ENCODE results near the gene CATSPERB.
"Not testable (repeated sequence)": the region's sequence is repeated elsewhere in the genome, so short reads cannot be mapped to it uniquely, and the experiment has no call there.

CATSPERB gene, protein sequence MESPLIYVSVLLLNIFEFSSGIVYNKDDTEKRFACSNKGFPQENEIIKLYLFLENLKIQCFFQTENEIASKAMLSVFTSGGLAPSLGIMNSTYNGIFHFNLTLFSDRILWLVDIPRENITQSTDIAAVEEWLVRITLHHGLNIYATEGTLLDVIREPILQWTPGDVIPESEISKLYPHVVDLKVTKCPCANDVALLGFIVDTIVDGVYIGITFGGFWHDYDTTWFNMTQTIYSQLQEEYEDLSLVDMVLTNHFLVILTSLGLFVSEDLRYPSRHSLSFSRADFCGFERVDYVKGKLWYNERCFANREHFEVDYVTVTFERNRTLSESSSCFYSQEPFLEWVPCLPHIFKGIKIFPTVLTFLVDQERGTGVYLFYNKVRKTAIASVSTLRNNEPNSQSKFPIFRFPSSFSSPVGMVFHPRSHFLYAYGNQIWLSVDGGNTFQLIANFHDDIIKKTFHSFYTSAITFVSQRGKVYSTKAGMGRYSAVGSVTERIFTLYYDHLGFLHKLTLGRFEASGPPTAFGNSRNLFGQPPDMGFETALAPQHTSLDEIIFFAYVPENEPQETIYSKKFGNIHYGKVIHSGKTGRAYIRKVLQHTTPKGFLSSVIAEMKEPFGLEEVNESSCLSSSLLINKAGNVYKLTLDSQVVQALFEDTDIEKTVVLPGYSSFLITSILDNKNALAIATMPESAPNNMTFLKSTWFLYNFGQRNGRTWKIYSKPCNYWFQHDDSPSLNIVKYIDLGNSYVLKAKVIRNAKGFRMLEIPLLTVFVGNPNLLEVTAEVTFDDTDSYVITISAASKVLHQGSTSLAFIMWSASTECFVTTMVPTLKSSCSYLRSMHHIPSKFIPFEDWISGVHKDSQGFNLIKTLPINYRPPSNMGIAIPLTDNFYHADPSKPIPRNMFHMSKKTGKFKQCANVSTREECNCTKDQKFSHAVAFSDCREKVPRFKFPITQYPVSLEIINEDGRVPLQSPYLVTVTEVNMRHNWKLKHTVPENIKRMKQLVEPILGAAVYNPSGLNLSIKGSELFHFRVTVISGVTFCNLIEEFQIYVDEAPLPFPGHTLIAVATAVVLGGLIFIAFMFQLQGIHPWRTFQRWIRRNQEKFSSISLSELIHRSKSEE

DNA sequence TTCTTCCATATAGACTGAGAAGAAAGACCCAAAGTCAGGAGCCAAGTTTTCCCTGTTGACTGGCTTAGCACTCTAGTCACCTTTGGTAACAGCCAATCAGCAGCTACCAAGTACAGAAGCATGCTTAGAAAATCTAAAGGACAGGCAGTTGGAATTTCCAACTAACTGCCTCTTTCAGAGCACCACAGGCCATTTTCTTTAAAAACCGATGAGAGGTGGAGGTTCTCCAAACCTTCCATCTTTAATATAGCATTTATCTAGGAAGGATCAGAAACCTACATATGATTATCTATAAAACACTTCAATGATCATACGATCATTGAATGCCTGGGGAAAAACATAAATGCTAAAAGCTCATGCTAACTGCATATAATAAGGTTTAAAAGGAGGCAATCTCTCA, at the start of gene CATSPERB:
Gene CATSPERB, minus strand, starts transcription at position 101 of the 400 bp plus-strand sequence. CDS start 2,607 bp downstream, outside the sequence.
- no peak for DNase-seq (ENCODE audit: low read depth, low spot score)

- DNase-seq (ENCODE audit: low read depth, low spot score): no peak
Observed at GRCh38 chr14:91780452-91780851, 48.6 kb upstream of the CATSPERB start.

DNA sequence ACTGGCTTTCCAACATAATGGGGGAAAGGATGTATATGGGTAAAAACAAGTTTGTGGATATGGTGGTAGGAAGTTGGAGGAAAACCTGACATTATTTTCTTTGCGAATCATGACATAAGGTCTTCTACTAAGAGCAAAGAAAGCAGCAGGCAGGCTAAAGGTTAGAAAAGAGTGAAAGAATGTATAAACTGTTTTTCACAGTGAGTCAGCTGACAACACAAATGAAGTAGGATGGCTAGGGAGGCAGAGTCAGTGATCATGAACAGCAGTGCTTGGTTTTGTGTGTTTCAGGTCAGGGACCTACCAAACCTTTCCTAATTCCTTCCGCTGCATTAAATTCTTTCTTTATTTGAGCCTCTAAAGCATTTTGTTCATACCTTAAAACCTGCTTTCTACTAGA, 46.3 kb upstream of the CATSPERB start:
- DNase-seq (ENCODE audit: low read depth, low spot score): no peak

DNA sequence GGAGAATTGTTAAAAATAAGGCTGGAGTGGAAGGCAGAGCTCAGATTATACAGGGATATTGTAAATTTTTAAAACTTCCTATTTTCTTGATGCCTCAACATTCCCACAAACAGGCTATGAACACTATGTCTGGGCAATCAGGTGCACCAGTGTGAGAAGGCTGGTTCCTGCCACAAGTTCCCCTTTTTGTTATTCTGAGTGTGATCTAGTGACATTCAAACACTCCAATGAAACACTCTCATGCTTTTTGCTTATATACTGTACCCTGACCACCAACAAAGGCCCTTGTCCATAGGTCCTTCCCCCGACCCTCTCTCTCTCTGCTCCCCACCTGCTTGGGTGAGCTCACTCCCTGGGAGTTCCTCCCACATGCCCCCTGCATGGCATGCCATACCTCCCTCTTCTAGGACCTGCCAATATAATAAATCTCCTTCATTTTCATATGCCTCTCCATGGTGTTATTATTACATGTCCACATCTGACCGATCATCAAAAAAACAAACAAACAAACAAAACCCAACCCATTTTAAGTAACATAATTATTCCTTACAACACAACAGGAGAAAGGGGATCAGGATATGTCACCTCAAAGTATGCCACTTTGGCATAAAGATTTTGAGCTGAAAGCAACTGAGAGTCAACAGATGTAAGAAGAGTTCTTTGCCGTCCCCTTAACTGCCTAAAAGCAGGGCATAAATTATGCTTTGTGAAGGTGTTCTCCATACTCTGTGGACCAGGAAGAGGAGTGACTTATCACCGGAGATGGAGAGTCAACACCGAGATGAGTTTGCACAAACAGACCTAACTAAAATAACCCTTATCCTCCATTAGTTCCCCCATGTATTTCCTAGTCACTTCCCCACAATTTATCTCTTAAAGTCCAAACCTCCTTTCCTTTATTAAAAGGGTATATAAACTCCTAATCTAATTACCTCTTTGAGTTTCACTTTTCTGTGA, 42.5 kb upstream of the CATSPERB start:
- no peak for DNase-seq (ENCODE audit: low read depth, low spot score)

- DNase-seq (ENCODE audit: low read depth, low spot score): no peak
Observed at GRCh38 chr14:91770185-91770584, 38.3 kb upstream of the CATSPERB start.

GRCh38 chr14:91755570-91756295, 23.8 kb upstream of the CATSPERB start:
- DNase-seq (ENCODE audit: low read depth, low spot score): no peak

DNA sequence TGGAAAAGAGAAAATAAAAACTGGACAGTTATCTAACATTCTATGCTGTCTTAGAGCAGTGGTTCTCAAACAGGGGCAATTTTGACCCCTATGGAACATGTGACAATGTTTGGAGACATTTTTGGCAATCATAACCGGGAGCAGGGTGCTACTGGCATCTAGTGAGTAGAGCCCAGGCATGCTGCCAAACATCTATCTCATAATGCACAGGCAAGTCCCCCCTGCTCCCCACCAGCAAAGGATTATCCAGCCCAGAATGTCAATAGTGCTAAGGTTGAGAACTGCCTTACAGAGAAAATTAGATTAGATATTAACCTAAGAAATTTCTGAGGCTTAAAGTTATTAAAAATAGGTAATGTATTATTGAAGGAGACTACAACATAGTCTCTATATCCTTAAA, 22.9 kb upstream of the CATSPERB start:
- no peak for DNase-seq (ENCODE audit: low read depth, low spot score)

GRCh38 chr14:91754185-91754584, 22.3 kb upstream of the CATSPERB start:
- no peak for DNase-seq (ENCODE audit: low read depth, low spot score)

- DNase-seq (ENCODE audit: low read depth, low spot score): no peak
Observed at GRCh38 chr14:91753501-91754128, 21.7 kb upstream of the CATSPERB start.

DNA sequence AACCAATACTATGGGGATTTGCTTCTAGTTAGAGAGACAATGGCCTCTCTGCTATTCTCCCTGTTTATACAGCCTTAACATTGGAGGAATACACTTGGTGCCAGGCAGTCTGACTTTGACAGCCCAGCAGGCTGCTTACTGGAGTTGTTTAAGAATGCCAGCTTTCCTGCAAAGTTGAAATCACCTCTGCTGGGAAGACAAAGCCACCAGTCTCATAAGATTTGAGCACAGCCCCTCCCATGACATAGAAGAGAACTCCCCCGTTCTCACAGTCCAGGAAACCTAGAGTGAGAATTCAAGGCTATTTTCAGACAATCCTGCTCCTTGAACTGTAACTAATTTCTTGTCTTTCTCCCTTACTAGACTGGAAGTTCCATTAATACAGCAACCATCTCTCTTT, 21.1 kb upstream of the CATSPERB start:
- DNase-seq (ENCODE audit: low read depth, low spot score): no peak

DNA sequence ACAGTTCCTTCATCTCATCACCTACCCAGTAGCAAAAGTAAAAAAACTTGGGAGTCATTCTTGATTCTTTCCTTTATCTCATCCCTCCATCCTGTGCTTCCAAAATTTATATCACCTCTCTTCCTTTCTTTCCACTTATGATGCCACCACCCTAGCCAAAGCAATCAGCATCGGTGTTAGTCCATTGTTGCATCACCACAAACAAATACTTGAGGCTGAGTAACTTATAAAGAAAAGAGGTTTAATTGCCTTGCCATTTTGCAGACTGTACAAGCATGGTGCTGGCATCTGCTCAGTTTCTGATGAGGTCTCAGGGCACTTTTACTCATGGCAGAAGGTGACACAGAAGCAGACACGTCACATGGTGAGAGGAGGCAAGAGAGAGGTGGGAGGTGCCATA, 19.8 kb upstream of the CATSPERB start:
- no peak for DNase-seq (ENCODE audit: low read depth, low spot score)

DNA sequence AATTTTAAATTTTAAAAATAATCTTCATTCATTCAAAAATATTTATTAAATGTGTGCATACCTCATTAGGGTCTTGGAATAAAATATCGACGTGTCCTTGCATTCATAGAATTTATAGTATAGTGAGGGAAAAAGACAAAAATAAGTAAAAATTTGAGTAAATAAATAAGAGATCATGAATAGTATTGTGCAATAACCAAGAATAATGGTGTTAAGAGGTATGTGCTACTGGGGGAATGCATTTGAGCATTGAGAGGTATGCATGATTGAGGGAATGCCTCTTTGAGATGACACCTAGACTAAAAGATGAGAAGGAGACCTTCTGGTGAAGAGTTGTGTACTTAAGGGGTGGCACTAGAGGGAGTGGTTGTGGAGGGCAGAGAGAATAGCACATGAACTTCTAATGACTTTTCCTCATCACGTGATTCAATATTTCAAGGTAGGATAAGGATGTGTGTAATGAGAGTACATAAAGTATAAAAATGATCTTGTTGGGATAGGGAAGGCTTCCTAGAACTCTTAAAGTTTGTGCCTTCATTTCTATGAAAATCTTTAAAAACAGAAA, 18.8 kb upstream of the CATSPERB start:
- no peak for DNase-seq (ENCODE audit: low read depth, low spot score)

DNA sequence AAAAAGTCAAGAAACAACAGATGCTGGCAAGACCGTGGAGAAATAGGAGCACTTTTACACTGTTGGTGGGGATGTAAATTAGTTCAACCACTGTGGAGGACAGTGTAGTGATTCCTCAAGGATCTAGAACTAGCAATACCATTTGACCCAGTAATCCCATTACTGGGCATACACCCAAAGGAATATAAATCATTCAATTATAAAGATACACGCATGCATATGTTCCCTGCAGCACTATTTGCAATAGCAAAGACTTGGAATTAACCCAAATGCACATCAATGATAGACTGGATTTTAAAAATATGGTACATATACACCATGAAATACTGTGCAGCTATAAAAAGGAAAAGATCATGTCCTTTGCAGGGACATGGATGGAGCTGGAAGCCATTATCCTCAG, 18.0 kb upstream of the CATSPERB start:
- DNase-seq (ENCODE audit: low read depth, low spot score): no peak

- no peak for DNase-seq (ENCODE audit: low read depth, low spot score)
Observed at GRCh38 chr14:91748049-91748448, 16.2 kb upstream of the CATSPERB start.

DNA sequence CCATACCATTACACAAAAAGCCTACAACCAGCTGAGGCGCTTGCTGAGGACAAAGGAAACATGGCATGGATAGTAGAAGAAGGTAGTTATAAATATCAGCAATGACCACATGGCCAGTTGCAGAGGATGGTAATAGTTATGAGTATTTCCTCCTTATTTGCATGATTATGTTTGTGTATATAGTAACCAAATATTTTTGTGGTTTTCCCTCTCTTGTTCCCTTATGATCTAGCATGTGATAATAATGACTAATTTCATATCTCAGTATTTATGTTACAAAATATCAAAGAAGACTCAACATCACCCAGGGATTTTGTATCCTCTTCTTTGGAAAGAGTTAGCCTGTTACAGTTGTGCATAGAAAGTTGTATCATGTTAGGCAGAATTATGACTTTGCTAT, 13.5 kb upstream of the CATSPERB start:
- no peak for DNase-seq (ENCODE audit: low read depth, low spot score)

- no peak for DNase-seq (ENCODE audit: low read depth, low spot score)
Observed at GRCh38 chr14:91744068-91744480, 12.2 kb upstream of the CATSPERB start.

- no peak for DNase-seq (ENCODE audit: low read depth, low spot score)
Observed at GRCh38 chr14:91743305-91743653, 11.4 kb upstream of the CATSPERB start.

DNA sequence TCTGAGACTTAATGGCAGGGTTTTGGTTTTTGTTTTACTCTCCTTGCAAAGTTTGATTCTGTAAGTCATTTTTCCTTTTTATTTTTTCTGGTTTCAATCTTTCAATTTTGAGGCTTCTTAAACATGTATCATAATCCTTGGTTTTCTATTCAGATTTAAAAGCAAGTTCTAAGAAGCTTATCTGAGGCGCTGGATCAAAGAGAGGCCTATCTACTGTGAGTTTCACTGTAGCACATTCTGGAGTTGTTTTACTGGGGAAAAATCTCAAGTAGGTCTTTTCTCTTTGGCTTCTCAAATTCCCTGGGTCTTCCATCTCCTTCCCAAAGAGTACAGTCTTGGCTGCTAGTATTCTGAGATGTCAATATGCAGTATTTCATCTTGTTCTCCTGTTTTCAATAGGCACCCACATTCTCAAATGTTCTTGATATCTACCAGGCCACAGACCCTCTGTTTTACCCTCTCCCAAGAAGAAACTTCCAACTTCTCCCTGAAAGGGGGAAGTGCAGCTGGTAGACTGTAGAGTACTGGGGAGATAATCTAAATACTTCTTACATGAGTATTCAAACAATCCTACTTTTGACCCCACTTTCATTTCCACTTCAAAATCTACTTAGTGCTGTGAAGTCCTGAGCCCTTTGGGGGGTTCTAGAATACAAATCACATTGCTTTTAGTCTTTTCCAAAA, 10.9 kb upstream of the CATSPERB start:
- no peak for DNase-seq (ENCODE audit: low read depth, low spot score)

GRCh38 chr14:91739867-91740266, 8.0 kb upstream of the CATSPERB start:
- DNase-seq (ENCODE audit: low read depth, low spot score): not testable (repeated sequence)
